Panc1 (cell line): Measurements from ENCODE around the gene DCST1. TPM values are rescaled to one million over a fixed set of nuclear protein-coding genes. Genes with fewer than 3 reads are reported as not detected.

Experiments
- ATAC-seq: fragments of 200-7000 bp; cut with Tn5 transposase; 2 replicates; pipeline ENCODE4 v1.9.1; 2020; ENCODE audit warnings: mild to moderate bottlenecking, moderate library complexity
- BruUV-seq: library from RNA; stranded (reverse); fragments of 400-500 nt; replicated peaks from 2 replicates; lab custom pipeline; 2021; lab: Mats Ljungman, UMichigan
- CTCF ChIA-PET: fragments of 300-600 bp; sonication (Branson Sonifier 250); formaldehyde crosslinking; loops from one replicate; lab custom pipeline; 2022; ENCODE audit warnings: antibody characterized with exemption; lab: Charles Lee
- POLR2A ChIA-PET: fragments of 300-600 bp; sonication (Branson Sonifier 250); formaldehyde crosslinking; loops from one replicate; lab custom pipeline; 2022; ENCODE audit warnings: antibody characterized with exemption; lab: Charles Lee
- DNase-seq: peaks from one replicate; pipeline ENCODE4 v3.0.0-alpha.2; 2010; ENCODE audit warnings: low read depth, low spot score
- H3K27ac ChIP-seq: 2 replicates; pipeline ENCODE4 v1.5.1; 2011; ENCODE audit warnings: mild to moderate bottlenecking, low read length, inconsistent platforms
- H3K27me3 ChIP-seq: fragments of 200-500 bp; sonication (Bioruptor generic); 2 replicates; pipeline ENCODE4 v1.6.0; 2014; ENCODE audit warnings: low read length, inconsistent platforms; ENCODE audit not compliant: control insufficient read depth, insufficient read depth
- H3K36me3 ChIP-seq: fragments of 200-500 bp; sonication (Bioruptor generic); 2 replicates; pipeline ENCODE4 v1.5.1; 2014; ENCODE audit warnings: inconsistent platforms, mild to moderate bottlenecking, low read length, moderate library complexity; ENCODE audit not compliant: control insufficient read depth, insufficient read depth
- H3K4me1 ChIP-seq: 2 replicates; pipeline ENCODE4 v1.5.1; 2011; ENCODE audit warnings: inconsistent platforms, mild to moderate bottlenecking, low read length, moderate library complexity; ENCODE audit not compliant: control insufficient read depth, insufficient read depth
- H3K4me3 ChIP-seq, 2 experiments: 2 replicates each; pipeline ENCODE4 v1.5.1; 2011 to 2012; ENCODE audit warnings: low read depth in 2 of 2, low read length in 2 of 2, mild to moderate bottlenecking in 2 of 2, inconsistent platforms in 1 of 2, moderate library complexity in 1 of 2
- H3K9me3 ChIP-seq: fragments of 200-500 bp; sonication (Bioruptor generic); 2 replicates; pipeline ENCODE4 v1.5.1; 2014; ENCODE audit warnings: low read depth, mild to moderate bottlenecking, inconsistent platforms, low read length, moderate library complexity; ENCODE audit not compliant: control insufficient read depth, insufficient read depth
- CTCF ChIP-seq: fragments of 450-650 bp; IDR thresholded peaks from 2 replicates; pipeline ENCODE4 v1.5.1; 2017; ENCODE audit warnings: mild to moderate bottlenecking
- POLR2AphosphoS5 ChIP-seq: IDR thresholded peaks from 2 replicates; pipeline ENCODE4 v1.6.1; 2012; ENCODE audit warnings: mild to moderate bottlenecking, low read depth, low read length, moderate library complexity
- REST ChIP-seq, 2 experiments: IDR thresholded peaks; 2 replicates each; pipeline ENCODE4 v1.6.1; 2011 to 2012; ENCODE audit warnings: low read depth in 2 of 2, control low read depth in 1 of 2, low read length in 1 of 2, mild to moderate bottlenecking in 1 of 2, moderate library complexity in 1 of 2; ENCODE audit not compliant: insufficient read depth in 1 of 2
- SIN3A ChIP-seq: IDR thresholded peaks from 2 replicates; pipeline ENCODE4 v1.6.1; 2012; ENCODE audit warnings: low read depth, mild to moderate bottlenecking, low read length, moderate library complexity, borderline replicate concordance; ENCODE audit not compliant: insufficient read depth
- TCF7L2 ChIP-seq: IDR thresholded peaks from 2 replicates; pipeline ENCODE4 v1.6.1; 2011; ENCODE audit warnings: mild to moderate bottlenecking, low read depth, low read length, inconsistent platforms
- in situ Hi-C: cut with HindIII; loops from 2 replicates; pipeline ENCODE4 v1.10.0; 2016; ENCODE audit warnings: low sequenced_read_pairs, low pct_unique_long_range_greater_than_20kb
- intact Hi-C: fragments of 100-400 bp; cut with micrococcal nuclease; formaldehyde crosslinking; loops from one replicate; pipeline ENCODE4 v1.10.0; 2022; ENCODE audit not compliant: unreplicated experiment
- total RNA-seq: library from RNA; stranded (reverse); gene quantifications from one replicate; pipeline ENCODE4 v1.2.1, GENCODE V29; 2021; ENCODE audit not compliant: unreplicated experiment

The DCST1 gene
- total RNA-seq, 1 experiment from 2014 or later = not detected

- Histone ChIP-seq H3K27ac (no peak overlapping the region), H3K4me3 (no peak overlapping the region), H3K36me3 (no peaks in the 10 kb centered on the region), H3K27me3 (no peaks in the 10 kb centered on the region), H3K9me3 (no peaks in the 10 kb centered on the region), H3K4me1 (no peaks in the 10 kb centered on the region)
- in situ Hi-C loops (no loop called here), intact Hi-C loops (no loop called here)
- DNase-seq (no peak), ATAC-seq (no peak)
- no TSS peak for BruUV-seq
- TF ChIP-seq SIN3A (no peak), CTCF (no peak), REST (IDR thresholded peaks at IDR 0.05; ENCODE audit: insufficient read depth in 1 of 2, low read depth in 2 of 2, low read length in 1 of 2) (no peak), TCF7L2 (no peak), POLR2AphosphoS5 (no peak)
- POLR2A ChIA-PET = no interaction called here
- CTCF ChIA-PET = interaction anchor here (0.6 to 0.7 kb wide), 3 partner anchors 15 to 36 kb away, joined by 3 to 7 read pairs (median 3); no protein-coding TSS in a partner anchor
Observed at GRCh38 chr1:155037851-155038441, 4.3 kb downstream of the DCST1 start.

GRCh38 chr1:155038602-155039307 lies 5.1 kb downstream of the DCST1 start:
- POLR2A ChIA-PET = no interaction called here

More at GRCh38 chr1:155038602-155039307, 5.1 kb downstream of the DCST1 start:
- no peaks in the 10 kb centered on the region for H3K4me1 ChIP-seq
- H3K4me3 ChIP-seq = no peak overlapping the region
- intact Hi-C loops (no loop called here), in situ Hi-C loops (no loop called here)
- no peaks in the 10 kb centered on the region for H3K36me3 ChIP-seq
- DNase-seq (no peak), ATAC-seq (no peak)
- no peaks in the 10 kb centered on the region for H3K9me3 ChIP-seq
- TF ChIP-seq TCF7L2 = no peak
- no peak for TF ChIP-seq REST (IDR thresholded peaks at IDR 0.05; ENCODE audit: insufficient read depth in 1 of 2, low read depth in 2 of 2, low read length in 1 of 2)
- TF ChIP-seq CTCF = no peak
- TF ChIP-seq SIN3A = no peak
- no peak for TF ChIP-seq POLR2AphosphoS5
- CTCF ChIA-PET = interaction anchor here (0.6 kb wide), 2 partner anchors 14 to 32 kb away, joined by 3 read pairs; no protein-coding TSS in a partner anchor
- no peaks in the 10 kb centered on the region for H3K27me3 ChIP-seq
- BruUV-seq = no TSS peak
- no peak overlapping the region for H3K27ac ChIP-seq
